Vagina (tissue), 2 donors: ENCODE results near the gene GRIA1. TPM values are rescaled to one million over a fixed set of nuclear protein-coding genes. Genes with fewer than 3 reads are reported as not detected.

ENCODE experiments used
- DNase-seq, 2 donors: peaks; one replicate each; pipeline ENCODE4 v3.0.0-alpha.2; 2017; ENCODE audit errors: extremely low spot score in 2 of 2
- H3K27ac ChIP-seq: fragments of 200-600 bp; sonication (generic); one replicate; pipeline ENCODE4 v1.5.1; 2019
- H3K27me3 ChIP-seq: fragments of 200-600 bp; sonication (generic); one replicate; pipeline ENCODE4 v1.5.1; 2019
- H3K36me3 ChIP-seq, 2 donors: fragments of 200-600 bp; sonication (generic); one replicate each; pipeline ENCODE4 v1.5.1; 2017 to 2019
- H3K4me1 ChIP-seq: fragments of 200-600 bp; sonication (generic); one replicate; pipeline ENCODE4 v1.5.1; 2019
- H3K4me3 ChIP-seq, 2 donors: fragments of 200-600 bp; sonication (generic); 1 replicate in 1 of 2; 2 replicates in 1 of 2; pipeline ENCODE4 v1.5.1; 2016 to 2019
- H3K9me3 ChIP-seq: fragments of 200-600 bp; sonication (generic); one replicate; pipeline ENCODE4 v1.5.1; 2019
- CTCF ChIP-seq, 3 experiments: fragments of 450-650 bp in 2 of 3; fragments of 200-600 bp in 1 of 3; sonication (generic) in 1 of 3; IDR thresholded peaks; one replicate each; pipeline ENCODE4 v1.5.1; 2017 to 2019; ENCODE audit warnings: antibody characterized with exemption in 3 of 3, mild to moderate bottlenecking in 2 of 3, moderate library complexity in 2 of 3
- POLR2A ChIP-seq, 2 donors: fragments of 450-650 bp; IDR thresholded peaks; one replicate each; pipeline ENCODE4 v1.6.1; 2017; ENCODE audit warnings: antibody characterized with exemption in 2 of 2, mild to moderate bottlenecking in 2 of 2, moderate library complexity in 2 of 2
- POLR2AphosphoS5 ChIP-seq, 2 donors: sonication (generic); formaldehyde crosslinking; IDR thresholded peaks; one replicate each; pipeline ENCODE4 v1.9.0; 2017; ENCODE audit warnings: antibody characterized with exemption in 2 of 2, mild to moderate bottlenecking in 2 of 2, low read depth in 1 of 2; ENCODE audit not compliant: insufficient read depth in 1 of 2
- intact Hi-C: fragments of 100-400 bp; cut with DNase I; formaldehyde crosslinking; loops from one replicate; pipeline ENCODE4 v1.15.1; 2023
- total RNA-seq: library from RNA; depleted of rRNA; stranded (reverse); fragments of >200 nt; gene quantifications from one replicate; pipeline ENCODE4 v1.2.3, GENCODE V29; 2016

Gene GRIA1
- total RNA-seq, 1 donor from 2014 or later: not detected

- Histone ChIP-seq H3K27me3 (no peaks in the 10 kb centered on the region), H3K9me3 (no peaks in the 10 kb centered on the region), H3K4me3 (no peak overlapping the region), H3K4me1 (no peaks in the 10 kb centered on the region), H3K27ac (no peak overlapping the region), H3K36me3 (no peaks in the 10 kb centered on the region)
- intact Hi-C loops: no loop called here
- no peak for TF ChIP-seq POLR2A (IDR thresholded peaks at IDR 0.05)
- TF ChIP-seq CTCF (IDR thresholded peaks at IDR 0.05): no peak
- no peak for TF ChIP-seq POLR2AphosphoS5 (IDR thresholded peaks at IDR 0.05; ENCODE audit: insufficient read depth in 1 of 2, low read depth in 1 of 2)
- no peak for DNase-seq
Observed at GRCh38 chr5:153816870-153817269, 326.4 kb downstream of the GRIA1 start.

- no peak overlapping the region for H3K27ac ChIP-seq
- intact Hi-C loops: no loop called here
- no peaks in the 10 kb centered on the region for H3K27me3 ChIP-seq
- H3K36me3 ChIP-seq: no peaks in the 10 kb centered on the region
- no peak for DNase-seq
- H3K9me3 ChIP-seq: no peaks in the 10 kb centered on the region
- TF ChIP-seq POLR2AphosphoS5 (IDR thresholded peaks at IDR 0.05; ENCODE audit: insufficient read depth in 1 of 2, low read depth in 1 of 2): no peak
- TF ChIP-seq POLR2A (IDR thresholded peaks at IDR 0.05): no peak
- no peak for TF ChIP-seq CTCF (IDR thresholded peaks at IDR 0.05)
- no peak overlapping the region for H3K4me3 ChIP-seq
- H3K4me1 ChIP-seq: no peaks in the 10 kb centered on the region
Observed at GRCh38 chr5:153818626-153819025, 328.2 kb downstream of the GRIA1 start.

GRCh38 chr5:153823036-153823435 is 332.6 kb downstream of the GRIA1 start:
- H3K36me3 ChIP-seq: no peaks in the 10 kb centered on the region
- DNase-seq: no peak
- no peak overlapping the region for H3K4me3 ChIP-seq
- H3K4me1 ChIP-seq: no peaks in the 10 kb centered on the region
- no peaks in the 10 kb centered on the region for H3K27me3 ChIP-seq
- intact Hi-C loops: no loop called here
- no peaks in the 10 kb centered on the region for H3K9me3 ChIP-seq
- no peak overlapping the region for H3K27ac ChIP-seq
- no peak for TF ChIP-seq POLR2A (IDR thresholded peaks at IDR 0.05)
- no peak for TF ChIP-seq CTCF (IDR thresholded peaks at IDR 0.05)
- TF ChIP-seq POLR2AphosphoS5 (IDR thresholded peaks at IDR 0.05; ENCODE audit: insufficient read depth in 1 of 2, low read depth in 1 of 2): no peak

- H3K9me3 ChIP-seq: no peaks in the 10 kb centered on the region
- no peak for TF ChIP-seq POLR2A (IDR thresholded peaks at IDR 0.05)
- no peak for TF ChIP-seq CTCF (IDR thresholded peaks at IDR 0.05)
- no peak for TF ChIP-seq POLR2AphosphoS5 (IDR thresholded peaks at IDR 0.05; ENCODE audit: insufficient read depth in 1 of 2, low read depth in 1 of 2)
- H3K27me3 ChIP-seq: no peaks in the 10 kb centered on the region
- no peak overlapping the region for H3K27ac ChIP-seq
- H3K36me3 ChIP-seq: no peaks in the 10 kb centered on the region
- no peaks in the 10 kb centered on the region for H3K4me1 ChIP-seq
- no peak overlapping the region for H3K4me3 ChIP-seq
- no peak for DNase-seq
- intact Hi-C loops: no loop called here
Observed at GRCh38 chr5:153824909-153825308, 334.4 kb downstream of the GRIA1 start.

- Histone ChIP-seq H3K9me3 (no peaks in the 10 kb centered on the region), H3K27ac (no peak overlapping the region), H3K4me1 (no peaks in the 10 kb centered on the region), H3K27me3 (no peaks in the 10 kb centered on the region), H3K36me3 (no peaks in the 10 kb centered on the region), H3K4me3 (no peak overlapping the region)
- no peak for DNase-seq
- intact Hi-C loops: no loop called here
- TF ChIP-seq POLR2A (IDR thresholded peaks at IDR 0.05) (no peak), POLR2AphosphoS5 (IDR thresholded peaks at IDR 0.05; ENCODE audit: insufficient read depth in 1 of 2, low read depth in 1 of 2) (no peak), CTCF (IDR thresholded peaks at IDR 0.05) (no peak)
Observed at GRCh38 chr5:153827397-153827796, 336.9 kb downstream of the GRIA1 start.
